AML-193 (cell line): ENCODE results near the gene GYG1.
"Not testable (repeated sequence)": the region's sequence is repeated elsewhere in the genome, so short reads cannot be mapped to it uniquely, and the experiment has no call there.

Source experiments
- DNase-seq, 2 experiments: peaks; one replicate each; lab custom pipeline; 2025; lab: John Stamatoyannopoulos, UW

The GYG1 gene

GRCh38 chr3:148987551-148987950, 3.8 kb upstream of the GYG1 start:
- not testable (repeated sequence) for DNase-seq

GRCh38 chr3:148990236-148990635, 1.1 kb upstream of the GYG1 start:
- peak; percentile 93 to 97 for DNase-seq

GRCh38 chr3:148992027-148992634, 791 bp downstream of the GYG1 start:
- peak; percentile 23 to 24 for DNase-seq

GRCh38 chr3:148992635-148993255, 1.4 kb downstream of the GYG1 start:
- no peak for DNase-seq

- DNase-seq = no peak
Measured at GRCh38 chr3:148997623-148998022, 6.3 kb downstream of the GYG1 start.

GRCh38 chr3:148998297-148998696, 7.0 kb downstream of the GYG1 start:
- peak in 1 of 2 experiments; percentile 18 for DNase-seq

- peak; percentile 55 to 60 for DNase-seq
Measured at GRCh38 chr3:148998715-148999423, 7.5 kb downstream of the GYG1 start.

GRCh38 chr3:148999806-149000205, 8.5 kb downstream of the GYG1 start:
- DNase-seq = no peak

- DNase-seq = peak; percentile 96 to 99
Measured at GRCh38 chr3:149000206-149000745, 8.9 kb downstream of the GYG1 start.

GRCh38 chr3:149001727-149002126, 10.4 kb downstream of the GYG1 start:
- no peak for DNase-seq

GRCh38 chr3:149003653-149004305, 12.4 kb downstream of the GYG1 start:
- no peak for DNase-seq

- DNase-seq = no peak
Measured at GRCh38 chr3:149004622-149005021, 13.3 kb downstream of the GYG1 start.

- DNase-seq = no peak
Measured at GRCh38 chr3:149005416-149005815, 14.1 kb downstream of the GYG1 start.

- DNase-seq = no peak
Measured at GRCh38 chr3:149007567-149008257, 16.4 kb downstream of the GYG1 start.

GRCh38 chr3:149009732-149010131, 18.4 kb downstream of the GYG1 start:
- DNase-seq = peak; percentile 65 to 72

- DNase-seq = no peak
Measured at GRCh38 chr3:149010504-149010951, 19.2 kb downstream of the GYG1 start.

- DNase-seq = no peak
Measured at GRCh38 chr3:149010966-149011365, 19.6 kb downstream of the GYG1 start.

GRCh38 chr3:149011676-149012075, 20.3 kb downstream of the GYG1 start:
- DNase-seq = no peak

GRCh38 chr3:149013726-149014125, 22.4 kb downstream of the GYG1 start:
- DNase-seq = no peak

GRCh38 chr3:149015393-149015792, 24.1 kb downstream of the GYG1 start:
- no peak for DNase-seq

GRCh38 chr3:149016242-149016641, 24.9 kb downstream of the GYG1 start:
- no peak for DNase-seq
